ENCODE data around the gene PAMR1.

- TF ChIP-seq POLR2A (IDR thresholded peaks at IDR 0.05) (no peak), CTCF (IDR thresholded peaks at IDR 0.05) (no peak)
These were observed 24.4 kb upstream of the PAMR1 start for GRCh38 chr11:35549787-35550186.

All from Peyer's patch (tissue), 4 donors.